GM12874 (cell line): ENCODE data around the gene SHISA8.

Experiments used
- TF ChIP-seq, protein P1 (sequence below): IDR thresholded peaks from 2 replicates; pipeline ENCODE4 v1.5.1; 2011; ENCODE audit warnings: low read depth, mild to moderate bottlenecking, control low read depth, low read length, moderate library complexity; ENCODE audit not compliant: insufficient read depth

Gene SHISA8

DNA sequence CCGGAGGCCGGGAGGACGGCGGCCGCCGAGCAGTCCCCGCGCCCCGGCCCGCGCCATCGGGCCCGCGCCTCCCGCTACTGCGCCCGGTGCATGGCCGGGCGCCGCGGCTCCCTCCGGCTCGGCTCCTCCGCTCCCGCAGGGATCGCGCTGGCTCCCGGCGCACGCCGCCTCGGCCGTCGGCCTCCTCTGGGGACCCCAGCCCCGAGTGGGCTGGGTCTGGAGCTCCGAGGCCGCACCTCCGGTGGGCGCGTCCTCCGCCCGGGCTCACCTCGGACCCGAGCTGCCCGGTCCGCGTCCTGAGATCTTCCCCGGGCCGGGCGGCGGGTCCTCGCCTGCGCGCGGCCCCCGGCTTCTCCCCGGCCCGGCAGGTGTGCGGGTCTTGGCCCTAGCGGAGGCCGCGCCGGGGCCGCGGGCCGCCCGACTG lies 251 bp downstream of the SHISA8 start:
- TF ChIP-seq, protein P1, sequence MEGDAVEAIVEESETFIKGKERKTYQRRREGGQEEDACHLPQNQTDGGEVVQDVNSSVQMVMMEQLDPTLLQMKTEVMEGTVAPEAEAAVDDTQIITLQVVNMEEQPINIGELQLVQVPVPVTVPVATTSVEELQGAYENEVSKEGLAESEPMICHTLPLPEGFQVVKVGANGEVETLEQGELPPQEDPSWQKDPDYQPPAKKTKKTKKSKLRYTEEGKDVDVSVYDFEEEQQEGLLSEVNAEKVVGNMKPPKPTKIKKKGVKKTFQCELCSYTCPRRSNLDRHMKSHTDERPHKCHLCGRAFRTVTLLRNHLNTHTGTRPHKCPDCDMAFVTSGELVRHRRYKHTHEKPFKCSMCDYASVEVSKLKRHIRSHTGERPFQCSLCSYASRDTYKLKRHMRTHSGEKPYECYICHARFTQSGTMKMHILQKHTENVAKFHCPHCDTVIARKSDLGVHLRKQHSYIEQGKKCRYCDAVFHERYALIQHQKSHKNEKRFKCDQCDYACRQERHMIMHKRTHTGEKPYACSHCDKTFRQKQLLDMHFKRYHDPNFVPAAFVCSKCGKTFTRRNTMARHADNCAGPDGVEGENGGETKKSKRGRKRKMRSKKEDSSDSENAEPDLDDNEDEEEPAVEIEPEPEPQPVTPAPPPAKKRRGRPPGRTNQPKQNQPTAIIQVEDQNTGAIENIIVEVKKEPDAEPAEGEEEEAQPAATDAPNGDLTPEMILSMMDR, result no peak

DNA sequence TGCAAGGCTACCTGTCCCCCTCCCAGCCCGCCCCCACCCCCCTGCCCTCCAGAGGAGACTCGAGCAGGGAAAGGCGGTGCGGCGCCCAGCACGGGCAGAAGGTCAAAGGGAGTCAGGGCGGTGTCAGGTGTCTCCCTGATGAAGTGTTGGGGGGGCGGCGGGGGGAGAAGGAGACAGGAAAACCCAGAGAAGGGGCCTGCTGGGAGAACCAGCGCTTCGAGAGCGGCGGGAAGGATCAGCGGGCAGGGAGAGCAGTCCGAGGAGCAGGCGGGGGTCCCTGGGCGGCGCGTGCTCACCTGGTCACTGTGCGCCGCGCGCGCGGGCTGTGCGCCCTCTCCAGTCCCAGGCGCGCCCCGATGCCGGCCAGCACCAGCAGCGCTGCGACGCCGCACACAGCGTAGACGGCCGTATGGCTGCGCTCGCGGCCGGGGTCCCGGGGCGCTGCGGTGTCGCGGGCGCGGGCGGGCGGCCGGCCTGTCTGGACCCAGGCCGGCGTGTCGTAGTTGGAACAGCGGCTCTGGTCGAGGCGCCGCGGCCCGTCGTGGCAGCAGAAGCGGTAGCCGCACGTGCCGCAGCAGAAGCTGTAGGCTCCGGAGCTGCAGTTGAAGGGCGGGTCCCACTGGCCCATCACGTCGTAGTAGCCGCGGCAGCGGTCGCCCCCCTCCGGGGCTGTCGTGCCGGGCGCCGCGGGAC lies 886 bp downstream of the SHISA8 start:
- TF ChIP-seq, protein P1, result 0 out of 2 replicates have a peak, but pooled peaks have one; percentile 8

DNA sequence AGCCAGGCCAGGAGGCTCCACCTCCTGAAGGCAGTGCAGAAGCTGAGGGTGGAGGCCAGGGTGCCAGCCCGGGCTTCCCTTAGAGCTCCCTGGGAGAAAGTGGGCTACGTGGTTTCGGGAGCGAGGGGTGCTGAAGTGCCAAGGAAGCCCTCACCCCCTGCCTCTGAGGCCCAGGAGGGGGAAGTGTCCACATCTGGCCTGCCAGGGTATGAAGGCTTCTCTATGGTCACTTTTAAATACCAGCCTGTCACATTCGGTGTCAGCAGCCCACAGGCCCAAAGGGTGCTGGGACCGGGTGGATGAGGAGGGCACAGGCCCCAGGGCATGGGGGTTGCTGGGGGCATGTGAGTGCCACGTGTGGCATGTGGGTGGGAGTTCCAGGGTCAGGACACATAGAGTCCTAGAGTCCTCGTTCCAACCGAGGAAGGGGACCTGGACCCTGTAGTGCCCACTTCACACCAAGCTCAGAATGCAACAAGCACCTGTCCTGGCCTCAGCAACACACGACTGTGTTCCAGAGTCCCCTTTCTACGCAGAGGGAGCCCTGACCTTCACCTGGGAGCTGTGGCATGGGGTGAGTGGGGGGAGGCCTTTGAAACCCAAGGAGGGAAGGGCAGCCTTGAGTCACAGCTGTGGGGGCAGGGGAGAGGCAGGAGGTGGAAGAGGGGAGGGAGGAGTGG lies 1.7 kb downstream of the SHISA8 start:
- TF ChIP-seq, protein P1, result no peak

DNA sequence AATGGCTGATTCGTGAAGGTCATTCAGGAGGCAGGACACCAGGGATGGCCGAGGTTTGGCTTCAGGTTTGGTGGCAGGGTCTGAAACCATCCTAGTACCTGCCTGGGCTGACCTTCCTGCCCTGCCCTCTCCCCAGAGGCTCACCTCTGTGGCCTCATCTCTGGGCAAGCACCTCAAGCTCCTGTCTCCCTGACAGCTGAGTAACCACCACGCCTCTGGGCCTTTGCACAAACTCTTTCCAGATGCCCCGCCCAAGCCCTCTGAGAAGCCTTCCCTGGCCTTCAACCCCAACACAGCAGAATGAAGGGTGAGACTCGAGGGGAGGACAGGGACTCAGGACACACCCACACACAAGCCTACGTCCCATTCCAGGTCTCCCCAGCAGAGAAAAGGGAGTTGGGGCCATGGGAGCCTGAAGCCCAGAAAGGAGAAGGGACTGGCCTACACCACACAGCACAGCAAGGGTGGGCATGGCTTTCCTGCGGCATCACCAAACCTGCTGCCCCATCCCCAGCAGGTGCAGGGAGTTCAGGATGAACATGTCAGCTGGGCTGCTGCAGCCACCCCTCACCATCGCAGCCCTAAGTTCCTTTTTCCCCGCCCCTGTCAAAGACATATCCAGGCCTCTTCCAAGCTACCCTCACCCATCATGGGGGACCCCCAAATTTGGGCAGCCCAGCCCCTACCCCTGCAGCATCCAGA lies 2.4 kb downstream of the SHISA8 start:
- TF ChIP-seq, protein P1, result no peak

DNA sequence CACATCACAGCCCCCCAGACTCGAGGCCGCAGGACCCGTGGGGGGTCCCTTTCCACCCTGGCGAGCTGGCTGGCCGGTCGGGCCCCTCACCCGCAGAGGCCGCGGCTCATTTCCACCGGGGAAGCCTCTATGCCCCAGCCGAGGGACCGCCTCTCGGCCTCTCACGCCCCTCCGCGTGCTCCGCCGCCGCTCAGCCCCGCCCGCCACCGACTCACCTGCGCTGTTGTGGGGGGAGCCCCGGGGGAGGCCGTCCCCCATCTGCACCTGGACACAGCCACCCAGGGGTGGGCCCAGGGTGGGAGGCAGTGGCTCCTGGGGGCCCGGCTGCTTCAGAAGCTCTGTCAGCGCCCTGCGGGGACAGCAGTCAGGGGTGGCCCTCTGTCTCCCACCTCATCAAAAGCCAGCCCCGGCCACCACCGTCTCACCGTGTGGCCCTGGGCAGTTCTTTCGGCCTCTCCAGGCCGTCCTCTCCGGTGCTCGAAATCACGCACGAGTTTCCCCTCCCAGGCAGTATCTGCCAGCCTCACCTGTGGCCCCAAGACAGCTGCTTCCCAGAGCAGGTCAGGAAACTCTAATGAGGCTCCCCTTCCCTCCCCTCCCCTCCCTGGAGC lies 3.8 kb downstream of the SHISA8 start:
- TF ChIP-seq, protein P1, result no peak

DNA sequence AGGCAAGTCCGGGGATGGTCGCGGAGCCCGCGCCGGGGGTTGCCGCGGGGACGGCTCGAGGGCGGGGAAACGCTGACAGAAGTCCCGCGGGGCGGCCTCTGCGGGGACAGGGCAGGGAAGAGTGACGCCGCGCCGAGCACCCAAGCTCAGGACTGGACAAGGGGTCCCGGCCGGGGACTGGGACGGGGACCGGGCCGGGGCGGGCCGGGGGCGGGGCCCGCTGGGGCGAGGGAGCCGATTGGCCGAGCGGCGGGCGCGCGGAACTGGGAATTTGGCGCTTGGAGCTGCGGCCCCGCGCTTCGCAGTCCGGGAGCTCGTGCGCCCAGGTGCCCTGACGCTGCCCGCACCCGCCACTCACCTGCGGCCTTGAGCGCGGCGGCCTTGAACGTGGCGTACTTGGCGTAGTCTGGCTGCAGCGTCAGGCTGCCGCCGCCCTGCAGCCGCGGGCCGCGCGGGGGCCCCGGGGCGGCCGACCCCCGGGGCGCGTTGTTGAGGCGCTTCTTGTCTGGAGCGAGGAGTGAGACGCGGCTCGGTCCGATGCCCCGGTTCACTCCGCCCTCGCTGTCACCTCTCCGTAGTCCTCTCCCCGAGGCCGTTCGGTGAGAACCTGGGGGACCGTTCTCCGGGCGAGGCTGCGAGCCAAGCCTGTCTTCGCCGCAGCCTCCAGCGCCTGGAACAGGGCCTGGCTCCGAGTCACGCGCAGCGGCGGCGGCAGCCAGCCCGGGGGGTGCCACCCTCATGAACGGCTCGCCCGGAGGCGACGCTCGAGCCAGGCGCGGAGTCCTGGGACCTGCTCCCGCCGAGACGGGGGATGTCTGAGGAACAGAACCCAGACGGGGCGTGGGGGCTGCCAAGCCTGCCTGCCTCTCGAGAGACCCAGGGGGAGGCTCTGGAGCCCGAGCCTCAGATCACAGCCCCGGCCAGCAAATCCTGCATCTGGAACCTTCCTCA lies 4.5 kb downstream of the SHISA8 start:
- TF ChIP-seq, protein P1, result no peak
